Keratinocyte (primary cell): ENCODE results near the gene DCHS1.

Experiments
- CTCF ChIP-seq, 3 experiments: IDR thresholded peaks in 1 of 3; conservative IDR thresholded peaks in 1 of 3; optimal IDR thresholded peaks in 1 of 3; 2 replicates in 2 of 3; 3 replicates in 1 of 3; pipeline versions ENCODE3 to v1.5.1; 2011; ENCODE audit warnings: low read length in 3 of 3, mild to moderate bottlenecking in 3 of 3, moderate library complexity in 2 of 3, control low read depth in 1 of 3, inconsistent platforms in 1 of 3; ENCODE audit not compliant: insufficient read depth in 2 of 3; ENCODE audit errors: extremely low read depth in 1 of 3
- EZH2 ChIP-seq: IDR thresholded peaks from one replicate; pipeline ENCODE4 v1.6.1; 2012; ENCODE audit warnings: inconsistent platforms, mild to moderate bottlenecking, low read length, moderate library complexity

GRCh38 chr11:6681505-6681904 is 25.9 kb upstream of the DCHS1 start:
- TF ChIP-seq CTCF (optimal IDR thresholded peaks at IDR 0.05 in 1 of 3, IDR thresholded peaks at IDR 0.05 in 1 of 3, conservative IDR thresholded peaks at IDR 0.05 in 1 of 3; ENCODE audit: extremely low read depth in 1 of 3, insufficient read depth in 2 of 3, low read length in 3 of 3) = no peak
- no peak for TF ChIP-seq EZH2
